B cell (primary cell): ENCODE results near the gene ELOVL1.

ENCODE experiments used
- EZH2 ChIP-seq: IDR thresholded peaks from 2 replicates; pipeline ENCODE4 v1.6.1; 2012; ENCODE audit warnings: borderline replicate concordance, low read depth, mild to moderate bottlenecking, moderate library complexity, low read length; ENCODE audit not compliant: insufficient read depth, poor library complexity, severe bottlenecking
- TF ChIP-seq, protein P1 (sequence below): fragments of 200-600 bp; IDR thresholded peaks from one replicate; pipeline ENCODE4 v1.8.0; 2022; ENCODE audit warnings: antibody characterized with exemption, mild to moderate bottlenecking

DNA sequence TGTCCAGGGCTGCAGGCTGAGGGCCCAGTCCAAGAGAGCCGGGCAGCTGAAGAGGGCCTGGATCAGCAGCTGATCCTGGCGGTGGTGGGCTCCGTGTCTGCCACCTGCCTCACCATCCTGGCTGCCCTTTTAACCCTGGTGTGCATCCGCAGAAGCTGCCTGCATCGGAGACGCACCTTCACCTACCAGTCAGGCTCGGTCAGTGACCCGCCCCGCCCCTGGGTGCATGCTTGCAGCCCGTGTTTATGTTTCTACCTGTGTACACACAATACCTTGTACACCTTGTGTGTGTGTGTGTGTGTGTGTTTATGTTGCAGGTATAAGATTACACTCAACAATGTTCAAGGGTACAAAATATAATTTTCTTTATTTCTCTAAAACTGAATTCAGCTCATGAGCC, 54.0 kb downstream of the ELOVL1 start:
- TF ChIP-seq, protein P1, sequence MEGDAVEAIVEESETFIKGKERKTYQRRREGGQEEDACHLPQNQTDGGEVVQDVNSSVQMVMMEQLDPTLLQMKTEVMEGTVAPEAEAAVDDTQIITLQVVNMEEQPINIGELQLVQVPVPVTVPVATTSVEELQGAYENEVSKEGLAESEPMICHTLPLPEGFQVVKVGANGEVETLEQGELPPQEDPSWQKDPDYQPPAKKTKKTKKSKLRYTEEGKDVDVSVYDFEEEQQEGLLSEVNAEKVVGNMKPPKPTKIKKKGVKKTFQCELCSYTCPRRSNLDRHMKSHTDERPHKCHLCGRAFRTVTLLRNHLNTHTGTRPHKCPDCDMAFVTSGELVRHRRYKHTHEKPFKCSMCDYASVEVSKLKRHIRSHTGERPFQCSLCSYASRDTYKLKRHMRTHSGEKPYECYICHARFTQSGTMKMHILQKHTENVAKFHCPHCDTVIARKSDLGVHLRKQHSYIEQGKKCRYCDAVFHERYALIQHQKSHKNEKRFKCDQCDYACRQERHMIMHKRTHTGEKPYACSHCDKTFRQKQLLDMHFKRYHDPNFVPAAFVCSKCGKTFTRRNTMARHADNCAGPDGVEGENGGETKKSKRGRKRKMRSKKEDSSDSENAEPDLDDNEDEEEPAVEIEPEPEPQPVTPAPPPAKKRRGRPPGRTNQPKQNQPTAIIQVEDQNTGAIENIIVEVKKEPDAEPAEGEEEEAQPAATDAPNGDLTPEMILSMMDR, result no peak
- no peak for TF ChIP-seq EZH2
